GM11168 (cell line): ENCODE data around the gene SLC25A36.
"Not testable (repeated sequence)": the region's sequence is repeated elsewhere in the genome, so short reads cannot be mapped to it uniquely, and the experiment has no call there.

ENCODE experiments used
- in situ Hi-C: fragments of 300-500 bp; cut with MboI; formaldehyde crosslinking; loops from one replicate; pipeline ENCODE4 v1.12.0; 2022; ENCODE audit warnings: low sequenced_read_pairs; ENCODE audit not compliant: unreplicated experiment

SLC25A36 gene

GRCh38 chr3:140929446-140929845 is 12.2 kb upstream of the SLC25A36 start:
- in situ Hi-C loops = no loop called here

DNA sequence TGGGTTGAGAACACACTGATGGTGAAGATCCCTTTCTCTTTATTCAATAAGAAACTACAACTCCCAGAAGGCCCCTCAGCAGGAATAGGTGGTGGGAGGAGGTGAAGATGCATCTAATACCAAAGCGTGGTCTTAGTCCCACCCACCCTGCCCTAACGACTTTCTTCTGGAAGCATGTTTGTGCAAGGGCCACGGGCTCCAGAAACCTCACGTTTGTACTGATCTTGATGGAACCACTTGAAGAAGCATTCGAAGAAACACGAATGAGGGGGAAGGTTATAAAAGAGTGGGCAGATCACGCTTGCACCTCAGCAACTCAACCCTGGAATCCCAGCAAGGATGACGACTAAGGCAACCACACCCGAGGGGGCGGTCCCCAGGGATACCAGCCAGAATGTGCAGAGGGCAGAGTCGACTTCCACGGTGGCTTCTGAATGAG is 10.6 kb upstream of the SLC25A36 start:
- in situ Hi-C loops = no loop called here

- in situ Hi-C loops = no loop called here
Observed at GRCh38 chr3:140931801-140932200, 9.8 kb upstream of the SLC25A36 start.

DNA sequence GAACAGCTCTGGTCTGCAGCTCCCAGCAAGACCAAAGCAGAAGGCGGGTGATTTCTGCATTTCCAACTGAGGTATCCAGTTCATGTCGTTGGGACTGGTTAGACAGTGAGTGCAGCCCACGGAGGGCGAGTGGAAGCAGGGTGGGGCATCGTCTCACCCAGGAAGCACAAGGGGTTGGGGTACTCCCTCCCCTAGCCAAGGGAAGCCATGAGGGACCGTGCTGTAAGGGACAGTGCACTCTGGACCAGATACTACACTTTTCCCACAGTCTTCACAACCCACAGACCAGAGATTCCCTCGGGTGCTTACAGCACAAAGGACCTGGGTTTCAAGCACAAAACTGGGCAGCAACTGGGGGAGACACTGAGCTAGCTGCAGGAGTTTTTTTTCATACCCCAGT is 8.5 kb upstream of the SLC25A36 start:
- in situ Hi-C loops = no loop called here

GRCh38 chr3:140933552-140933951 is 8.1 kb upstream of the SLC25A36 start:
- in situ Hi-C loops = no loop called here

DNA sequence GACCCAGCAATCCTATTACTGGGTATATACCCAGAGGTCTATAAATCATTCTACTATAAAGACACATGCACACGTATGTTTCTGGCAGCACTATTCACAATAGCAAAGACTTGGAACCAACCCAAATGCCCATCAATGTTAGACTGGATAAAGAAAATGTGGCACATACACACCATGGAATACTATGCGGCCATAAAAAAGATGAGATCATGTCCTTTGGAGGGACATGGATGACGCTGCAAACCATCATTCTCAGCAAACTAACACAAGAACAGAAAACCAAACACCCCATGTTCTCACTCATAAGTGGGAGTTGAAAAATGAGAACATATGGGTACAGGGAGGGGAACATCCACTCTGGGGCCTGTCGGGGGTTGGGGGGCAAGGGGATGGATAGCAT is 2.3 kb upstream of the SLC25A36 start:
- in situ Hi-C loops = not testable (repeated sequence)

DNA sequence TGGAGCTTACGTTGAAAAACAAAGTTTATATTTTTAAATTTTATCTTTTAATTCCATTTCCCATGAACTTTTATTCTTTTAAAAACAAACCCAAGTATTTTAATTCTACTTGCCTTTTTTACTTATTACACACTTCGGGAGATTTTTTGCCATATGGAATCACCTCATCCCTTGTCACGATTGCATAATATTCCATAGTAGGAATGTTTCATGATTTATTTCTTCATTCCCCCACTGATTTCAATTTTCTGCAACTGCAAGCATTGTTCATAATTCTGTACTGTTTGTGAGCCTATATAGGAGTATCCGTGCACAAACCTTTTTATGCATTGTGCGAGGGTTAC is 574 bp upstream of the SLC25A36 start:
- in situ Hi-C loops = no loop called here

DNA sequence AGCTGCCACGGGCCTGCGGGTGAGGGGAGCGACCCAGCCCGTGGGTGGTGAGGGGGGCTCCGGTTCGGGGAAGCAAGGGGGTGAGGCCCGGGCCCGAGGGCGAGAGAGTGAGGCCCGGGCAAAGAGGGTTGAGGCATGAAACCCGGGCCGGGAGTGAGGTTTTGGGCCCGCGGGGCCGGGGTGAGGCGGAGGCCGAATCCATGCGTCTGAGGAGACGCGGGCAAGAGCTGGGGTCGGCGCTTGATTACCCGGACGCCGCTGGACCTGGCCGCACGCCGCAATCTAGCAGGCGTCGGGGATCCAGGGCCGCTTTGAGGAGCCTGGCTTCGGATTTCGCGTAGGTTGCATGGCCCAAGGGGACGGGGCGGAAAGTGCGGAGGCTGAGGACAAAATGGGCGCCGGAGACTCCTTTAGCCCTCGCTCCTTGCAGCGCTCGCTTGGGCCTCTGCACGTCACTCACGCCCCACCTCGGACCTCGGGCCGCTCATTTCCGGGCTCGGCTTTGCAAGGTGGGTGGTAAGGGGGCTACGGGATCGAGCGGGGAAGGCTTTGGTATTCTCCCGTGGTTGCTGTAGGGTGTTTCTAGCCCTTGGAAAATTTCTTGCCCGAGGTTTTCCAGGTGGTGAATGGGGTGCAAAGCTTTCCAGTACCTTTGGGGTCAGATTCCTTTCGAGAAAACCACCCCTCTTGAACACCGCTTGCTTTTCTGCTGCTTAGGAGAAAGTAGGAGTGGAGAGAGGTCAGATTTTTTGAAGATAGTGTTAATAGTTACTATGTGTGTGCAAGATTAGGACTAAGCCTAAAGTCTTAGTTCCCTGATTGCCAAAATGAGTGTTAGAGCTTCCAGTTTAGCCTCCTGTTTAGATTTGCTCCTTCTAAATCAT is 827 bp downstream of the SLC25A36 start:
- in situ Hi-C loops = no loop called here

DNA sequence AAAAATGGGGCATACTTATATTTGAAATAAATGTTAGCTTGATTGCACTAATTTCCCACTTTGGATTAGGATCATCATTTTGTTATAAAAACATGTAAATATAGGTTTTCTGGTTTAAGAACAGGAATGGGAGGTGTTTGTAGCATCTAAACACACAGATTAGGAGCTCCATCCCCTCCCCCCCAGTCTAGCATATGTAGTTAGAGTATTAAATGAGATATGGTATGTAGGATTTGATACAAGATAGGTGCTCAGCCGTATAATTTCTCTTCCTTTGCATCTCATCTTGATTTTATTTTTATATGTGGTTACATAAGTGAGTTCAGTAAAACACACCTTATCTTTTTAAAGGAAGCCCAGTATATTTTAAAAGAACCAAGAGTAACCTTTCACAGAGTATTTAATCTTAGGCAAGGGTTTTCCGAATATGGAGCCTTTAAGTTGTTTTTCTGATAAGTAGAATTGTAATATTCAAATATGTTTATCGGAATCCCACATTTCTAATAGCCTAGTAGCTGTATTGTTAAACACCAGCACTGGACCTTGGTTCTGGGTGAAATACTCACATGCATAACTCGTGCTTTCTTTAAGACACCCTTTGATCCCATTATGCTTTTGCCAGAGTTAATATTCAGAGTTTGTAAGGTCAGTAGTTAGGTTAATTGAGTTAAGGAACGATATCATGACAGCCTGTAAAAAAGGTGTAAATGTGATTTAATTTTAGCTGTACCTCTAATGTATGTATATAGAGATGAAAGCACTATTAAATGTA is 2.3 kb downstream of the SLC25A36 start:
- in situ Hi-C loops = no loop called here

GRCh38 chr3:140948460-140949249 is 7.0 kb downstream of the SLC25A36 start:
- in situ Hi-C loops = no loop called here

DNA sequence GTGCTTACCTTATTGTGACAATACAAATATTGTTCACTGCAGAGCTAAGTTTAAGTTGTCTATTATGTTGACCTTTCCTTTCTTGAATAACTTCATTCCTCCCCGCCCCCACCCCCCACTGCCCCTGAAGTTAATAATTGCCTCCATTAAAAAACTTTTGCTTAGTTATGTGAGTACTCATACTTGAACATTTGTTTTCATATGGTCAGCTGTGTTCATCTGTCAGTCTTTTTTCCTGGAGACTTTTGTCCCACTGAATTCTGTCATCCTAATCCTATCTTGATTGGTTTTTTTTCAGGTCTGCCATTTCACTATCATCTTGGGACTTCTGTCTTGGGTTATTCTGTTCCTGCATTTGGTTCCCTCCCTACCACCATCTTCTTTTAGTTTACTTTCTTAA is 8.5 kb downstream of the SLC25A36 start:
- in situ Hi-C loops = no loop called here

GRCh38 chr3:140950863-140951262 is 9.2 kb downstream of the SLC25A36 start:
- in situ Hi-C loops = no loop called here

DNA sequence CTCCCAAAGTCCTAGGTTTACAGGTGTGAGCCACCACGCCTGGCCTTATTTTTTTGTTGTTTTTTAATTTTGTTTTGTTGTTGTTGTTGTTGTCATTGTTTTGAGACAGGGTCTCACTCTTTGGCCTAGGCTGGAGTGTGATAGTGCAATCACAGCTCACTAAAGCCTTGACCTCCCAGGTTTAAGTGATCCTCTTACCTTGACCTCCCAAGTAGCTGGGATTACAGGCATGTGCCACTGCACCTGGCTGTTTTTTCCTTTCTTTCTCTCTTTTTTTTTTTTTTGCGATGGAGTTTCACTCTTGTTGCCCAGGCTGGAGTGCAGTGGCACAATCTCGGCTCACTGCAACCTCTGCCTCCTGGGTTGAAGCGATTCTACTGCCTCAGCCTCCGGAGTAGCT is 10.1 kb downstream of the SLC25A36 start:
- in situ Hi-C loops = not testable (repeated sequence)

DNA sequence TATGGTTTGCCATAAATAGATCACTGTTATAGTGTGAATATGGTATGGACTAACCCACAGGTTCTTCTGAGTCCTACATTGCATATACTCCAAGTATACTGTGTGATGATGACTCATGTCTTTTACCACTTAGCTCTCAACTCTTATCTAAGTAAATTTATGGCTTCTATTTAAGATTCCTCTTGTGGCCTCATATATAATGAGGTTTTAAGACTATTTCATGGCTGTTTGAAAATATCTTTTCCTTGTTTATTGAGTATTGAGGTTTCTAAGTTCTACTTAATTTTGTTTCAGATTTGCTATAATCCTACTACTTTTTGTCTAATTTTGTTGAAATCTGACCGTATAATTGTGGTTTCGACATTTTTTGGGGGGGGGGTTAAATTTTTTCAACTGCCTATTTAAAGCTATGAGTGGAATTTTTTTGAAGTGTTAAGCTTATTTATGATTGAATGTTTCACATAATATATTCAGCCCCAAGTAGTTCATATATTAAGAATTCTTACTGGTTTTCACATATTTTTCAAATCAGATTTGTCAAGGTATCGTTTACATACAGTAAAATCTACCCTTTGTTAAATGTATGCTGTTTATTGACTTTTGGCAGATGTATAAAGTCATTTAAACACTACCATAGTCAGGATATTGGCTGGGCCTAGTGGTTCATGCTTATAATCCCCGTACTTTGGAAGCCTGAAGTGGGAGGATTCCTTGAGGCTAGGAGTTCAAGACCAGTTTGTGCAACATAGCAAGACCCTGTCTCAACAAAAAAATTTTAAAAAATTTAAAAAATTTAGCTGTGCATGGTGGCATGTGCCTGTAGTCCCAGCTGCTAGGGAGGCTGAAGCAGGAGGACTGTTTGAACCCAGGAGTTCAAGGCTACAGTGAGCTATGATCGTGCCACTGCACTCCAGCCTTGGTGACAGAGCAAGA is 11.7 kb downstream of the SLC25A36 start:
- in situ Hi-C loops = no loop called here

DNA sequence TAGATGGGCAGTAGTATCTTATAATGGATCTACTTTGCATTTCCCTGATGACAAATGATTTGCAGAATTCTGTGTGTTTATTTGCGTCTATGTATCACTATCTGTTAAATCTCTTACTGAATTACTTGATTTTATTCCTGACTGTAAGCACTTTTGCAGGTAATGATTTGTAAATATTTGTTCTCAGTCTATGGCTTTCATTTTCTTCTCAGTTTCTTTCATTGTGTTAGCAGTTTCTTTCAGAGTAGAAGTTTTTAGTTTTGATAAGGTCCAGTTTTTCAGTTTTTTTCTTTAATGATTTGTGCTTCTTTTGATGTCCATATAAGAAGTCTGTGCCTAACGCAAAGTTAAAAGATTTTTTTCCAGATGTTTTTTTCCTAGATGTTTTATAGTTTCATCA is 12.9 kb downstream of the SLC25A36 start:
- in situ Hi-C loops = no loop called here

- in situ Hi-C loops = no loop called here
Observed at GRCh38 chr3:140955645-140956044, 14.0 kb downstream of the SLC25A36 start.

- in situ Hi-C loops = no loop called here
Observed at GRCh38 chr3:140956058-140956835, 14.6 kb downstream of the SLC25A36 start.

DNA sequence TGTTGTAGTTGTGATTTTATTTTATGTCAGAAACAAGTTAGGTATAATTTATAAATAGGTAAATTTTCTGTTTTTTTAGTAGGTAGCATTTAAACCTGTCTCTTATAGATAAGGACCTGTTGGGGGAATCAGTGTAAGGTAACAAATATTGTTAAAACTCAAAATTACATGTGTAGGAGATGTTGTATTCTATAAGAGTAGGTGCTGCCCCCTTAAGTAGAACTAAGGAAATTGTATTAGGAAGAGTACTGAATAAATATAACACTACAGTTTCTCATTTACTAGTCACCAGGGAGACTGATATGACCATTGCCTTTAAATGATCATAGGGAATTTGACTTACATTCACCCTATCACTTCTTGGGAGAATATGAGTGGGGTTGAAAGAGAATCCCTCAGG is 31.2 kb downstream of the SLC25A36 start:
- in situ Hi-C loops = no loop called here

DNA sequence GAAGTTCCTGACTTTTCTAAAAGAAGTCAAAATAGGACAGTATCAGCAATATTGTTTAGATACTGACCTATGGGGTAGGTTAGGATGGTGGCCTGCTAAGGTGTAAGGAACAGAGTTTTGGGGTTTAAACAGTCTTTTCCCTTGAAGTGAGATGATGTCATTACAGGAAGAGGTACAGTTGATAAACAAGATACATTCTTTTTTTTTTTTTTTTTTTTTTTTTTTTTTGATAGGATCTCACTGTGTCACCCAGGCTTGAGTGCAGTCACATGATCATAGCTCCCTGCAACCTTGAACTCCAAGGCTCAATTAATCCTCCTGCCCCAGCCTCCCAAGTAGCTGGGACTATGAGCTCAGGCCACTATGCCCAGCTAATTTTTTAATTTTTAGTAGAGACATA is 33.3 kb downstream of the SLC25A36 start:
- in situ Hi-C loops = no loop called here
